HEK293T (cell line): ENCODE data around the gene ARAP1.

Experiments
- CTCF ChIA-PET: fragments of 350-600 bp; formaldehyde crosslinking; extraction: SDS; loops from one replicate; lab custom pipeline; 2021; ENCODE audit warnings: antibody characterized with exemption, inconsistent platforms; lab: Yijun Ruan, JAX
- POLR2A ChIA-PET: fragments of 350-600 bp; formaldehyde crosslinking; extraction: SDS; loops from one replicate; lab custom pipeline; 2020; ENCODE audit warnings: antibody characterized with exemption, inconsistent platforms; lab: Yijun Ruan, JAX
- DNase-seq: peaks from one replicate; pipeline ENCODE4 v3.0.0; 2012; ENCODE audit warnings: mixed read lengths; ENCODE audit errors: extremely low spot score
- ARNT ChIP-seq: fragments of 450-650 bp; IDR thresholded peaks from 2 replicates; pipeline ENCODE4 v1.6.1; 2017; ENCODE audit warnings: mild to moderate bottlenecking
- BHLHE40 ChIP-seq: fragments of 450-650 bp; IDR thresholded peaks from 2 replicates; pipeline ENCODE4 v1.6.1; 2016; ENCODE audit warnings: mild to moderate bottlenecking, moderate library complexity, borderline replicate concordance
- CTBP1 ChIP-seq: fragments of 450-650 bp; IDR thresholded peaks from 2 replicates; pipeline ENCODE4 v1.6.1; 2016; ENCODE audit warnings: borderline replicate concordance
- ELF4 ChIP-seq: fragments of 450-650 bp; IDR thresholded peaks from 2 replicates; pipeline ENCODE4 v1.6.1; 2017; ENCODE audit warnings: antibody characterized with exemption
- FOXA1 ChIP-seq: fragments of 450-650 bp; IDR thresholded peaks from 2 replicates; pipeline ENCODE4 v1.6.1; 2016; ENCODE audit warnings: mild to moderate bottlenecking
- FOXK2 ChIP-seq: fragments of 450-650 bp; IDR thresholded peaks from 2 replicates; pipeline ENCODE4 v1.6.1; 2016; ENCODE audit warnings: mild to moderate bottlenecking
- FOXM1 ChIP-seq: fragments of 450-650 bp; IDR thresholded peaks from 2 replicates; pipeline ENCODE4 v1.6.1; 2017; ENCODE audit warnings: mild to moderate bottlenecking, borderline replicate concordance
- L3MBTL2 ChIP-seq: fragments of 450-650 bp; conservative IDR thresholded peaks from 2 replicates; pipeline ENCODE4 v1.6.1; 2016; ENCODE audit warnings: mild to moderate bottlenecking
- LEF1 ChIP-seq: fragments of 450-650 bp; IDR thresholded peaks from 2 replicates; pipeline ENCODE4 v1.6.1; 2017; ENCODE audit warnings: mild to moderate bottlenecking, borderline replicate concordance
- NFRKB ChIP-seq: fragments of 450-650 bp; IDR thresholded peaks from 2 replicates; pipeline ENCODE4 v1.6.1; 2016; ENCODE audit warnings: mild to moderate bottlenecking, moderate library complexity
- SP1 ChIP-seq: fragments of 450-650 bp; IDR thresholded peaks from 2 replicates; pipeline ENCODE4 v1.6.1; 2017
- SUZ12 ChIP-seq: fragments of 450-650 bp; IDR thresholded peaks from 2 replicates; pipeline ENCODE4 v1.6.1; 2016; ENCODE audit warnings: mild to moderate bottlenecking
- TARDBP ChIP-seq: fragments of 450-650 bp; IDR thresholded peaks from 2 replicates; pipeline ENCODE4 v1.6.1; 2016
- ZNF384 ChIP-seq: fragments of 450-650 bp; IDR thresholded peaks from 2 replicates; pipeline ENCODE4 v1.6.1; 2016
- TF ChIP-seq, protein P1 (sequence below): fragments of 450-650 bp; IDR thresholded peaks from 2 replicates; pipeline ENCODE4 v1.6.1; 2016

Gene ARAP1

DNA sequence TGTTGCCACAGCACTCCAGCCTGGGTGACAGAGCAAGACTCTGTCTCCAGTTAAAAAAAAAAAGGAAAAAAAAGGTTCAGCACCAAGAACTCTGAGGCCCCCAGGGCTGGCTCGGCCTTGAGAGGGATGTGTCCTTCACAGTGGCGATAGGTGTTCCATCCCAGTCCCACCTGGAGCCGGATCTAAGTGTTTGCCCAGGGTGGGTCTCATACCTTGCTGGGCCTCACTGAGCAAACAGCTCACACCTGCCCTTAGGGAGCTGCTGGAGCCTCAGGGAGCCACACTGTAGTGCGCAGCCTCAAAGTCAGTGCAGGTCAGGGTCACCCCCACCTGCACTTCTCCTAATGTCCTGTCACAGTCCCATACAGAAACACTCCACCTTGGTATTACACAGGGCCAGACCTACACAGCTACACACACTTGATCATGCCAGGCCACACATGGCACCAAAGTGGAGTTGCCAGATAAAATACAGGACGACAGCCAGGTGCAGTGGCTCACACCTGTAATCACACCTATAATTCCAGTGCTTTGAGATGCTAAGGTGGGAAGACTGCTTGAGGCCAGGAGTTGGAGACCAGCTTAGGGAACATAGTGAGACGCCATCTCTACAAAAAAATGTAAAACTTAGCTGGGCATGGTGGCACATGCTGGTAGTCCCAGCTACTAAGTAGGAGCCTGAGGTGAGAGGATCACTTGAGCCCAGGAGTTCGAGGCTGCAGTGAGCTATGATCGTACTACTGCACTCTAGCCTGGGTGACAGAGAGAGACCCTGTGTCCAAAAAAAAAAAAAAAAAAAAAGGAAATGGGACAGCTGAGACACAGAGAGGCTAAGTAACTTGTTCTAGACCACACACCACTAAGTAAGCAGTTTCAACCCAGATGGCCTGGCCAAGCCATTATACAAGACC, 34.4 kb upstream of the ARAP1 start:
- TF ChIP-seq SP1: no peak
- TF ChIP-seq ZNF384: no peak
- ChIA-PET POLR2A (interaction anchor here (1.0 kb wide), 1 partner anchor 27 kb away, joined by 4 read pairs; no protein-coding TSS in a partner anchor), CTCF (interaction anchor here (0.6 to 1.4 kb wide), 3 partner anchors 10 to 61 kb away, joined by 3 to 5 read pairs (median 4); no protein-coding TSS in a partner anchor)
- DNase-seq: no peak

DNA sequence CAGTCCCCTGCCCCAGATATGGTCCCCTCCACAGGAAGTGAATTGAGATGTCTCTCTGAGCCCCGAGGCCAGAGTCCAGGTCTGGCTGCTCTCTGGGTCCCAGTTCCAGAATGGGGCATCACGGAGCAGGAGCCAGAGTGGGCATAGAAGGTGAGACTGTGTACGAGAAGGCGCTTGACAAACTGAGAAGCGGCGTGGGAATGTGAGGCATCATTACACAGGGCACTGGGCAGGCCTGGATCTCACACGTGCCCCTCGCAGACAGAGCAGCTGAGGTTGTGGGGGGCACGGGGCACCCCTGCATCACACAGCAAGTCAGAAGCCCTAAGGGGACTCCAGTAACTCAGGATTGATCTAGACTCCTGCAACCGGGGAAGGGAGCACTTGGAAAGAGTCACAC, 32.5 kb upstream of the ARAP1 start:
- TF ChIP-seq SP1 (no peak), ZNF384 (no peak), FOXK2 (no peak), NFRKB (no peak), ELF4 (no peak), L3MBTL2 (no peak), CTBP1 (no peak), LEF1 (no peak), BHLHE40 (no peak)
- TF ChIP-seq, protein P1, sequence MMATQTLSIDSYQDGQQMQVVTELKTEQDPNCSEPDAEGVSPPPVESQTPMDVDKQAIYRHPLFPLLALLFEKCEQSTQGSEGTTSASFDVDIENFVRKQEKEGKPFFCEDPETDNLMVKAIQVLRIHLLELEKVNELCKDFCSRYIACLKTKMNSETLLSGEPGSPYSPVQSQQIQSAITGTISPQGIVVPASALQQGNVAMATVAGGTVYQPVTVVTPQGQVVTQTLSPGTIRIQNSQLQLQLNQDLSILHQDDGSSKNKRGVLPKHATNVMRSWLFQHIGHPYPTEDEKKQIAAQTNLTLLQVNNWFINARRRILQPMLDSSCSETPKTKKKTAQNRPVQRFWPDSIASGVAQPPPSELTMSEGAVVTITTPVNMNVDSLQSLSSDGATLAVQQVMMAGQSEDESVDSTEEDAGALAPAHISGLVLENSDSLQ: no peak
- ChIA-PET POLR2A (no interaction called here), CTCF (interaction anchor here (1.0 kb wide), 1 partner anchor 9 kb away, joined by 3 read pairs; the partner anchor contains the start of gene STARD10)
- no peak for DNase-seq

DNA sequence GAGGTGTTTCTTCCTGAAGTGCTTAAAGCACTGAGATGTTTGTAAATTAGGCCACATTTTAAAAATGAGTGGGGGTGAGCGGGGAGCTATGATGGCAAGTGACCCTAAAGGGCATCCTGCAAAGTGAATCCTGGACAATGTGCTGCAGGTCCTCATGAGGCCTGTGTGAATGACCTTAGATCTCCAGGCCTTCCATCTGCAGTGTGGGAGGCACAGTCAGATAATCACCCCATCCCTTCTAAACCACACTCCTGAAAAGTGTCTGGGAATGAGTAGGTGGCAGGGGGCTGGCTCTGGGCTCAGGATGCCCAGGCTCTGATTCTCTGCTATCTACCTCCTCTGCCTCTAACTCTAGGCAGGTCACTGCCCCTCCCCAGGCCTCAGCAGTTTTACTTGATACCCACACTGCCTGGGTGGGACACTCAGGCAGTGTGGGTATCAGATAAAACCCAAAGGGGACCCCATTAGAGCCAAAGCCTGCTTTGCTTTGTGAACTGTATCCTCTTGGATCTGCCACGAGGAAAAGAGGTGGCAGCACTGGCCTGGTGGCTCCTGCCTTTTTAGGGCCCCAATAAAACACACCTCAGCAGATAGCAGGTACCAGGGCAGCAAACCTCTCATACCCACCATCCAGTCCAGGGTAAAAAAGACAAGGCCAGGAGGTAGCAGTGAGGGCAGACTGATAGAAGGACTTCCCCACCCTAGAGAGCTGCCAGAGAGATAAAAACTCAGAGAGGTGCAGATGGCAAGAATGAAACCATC, 31.1 kb upstream of the ARAP1 start:
- CTCF ChIA-PET: interaction anchor here (1.0 kb wide), 1 partner anchor 11 kb away, joined by 3 read pairs; the partner anchor contains the start of gene STARD10

DNA sequence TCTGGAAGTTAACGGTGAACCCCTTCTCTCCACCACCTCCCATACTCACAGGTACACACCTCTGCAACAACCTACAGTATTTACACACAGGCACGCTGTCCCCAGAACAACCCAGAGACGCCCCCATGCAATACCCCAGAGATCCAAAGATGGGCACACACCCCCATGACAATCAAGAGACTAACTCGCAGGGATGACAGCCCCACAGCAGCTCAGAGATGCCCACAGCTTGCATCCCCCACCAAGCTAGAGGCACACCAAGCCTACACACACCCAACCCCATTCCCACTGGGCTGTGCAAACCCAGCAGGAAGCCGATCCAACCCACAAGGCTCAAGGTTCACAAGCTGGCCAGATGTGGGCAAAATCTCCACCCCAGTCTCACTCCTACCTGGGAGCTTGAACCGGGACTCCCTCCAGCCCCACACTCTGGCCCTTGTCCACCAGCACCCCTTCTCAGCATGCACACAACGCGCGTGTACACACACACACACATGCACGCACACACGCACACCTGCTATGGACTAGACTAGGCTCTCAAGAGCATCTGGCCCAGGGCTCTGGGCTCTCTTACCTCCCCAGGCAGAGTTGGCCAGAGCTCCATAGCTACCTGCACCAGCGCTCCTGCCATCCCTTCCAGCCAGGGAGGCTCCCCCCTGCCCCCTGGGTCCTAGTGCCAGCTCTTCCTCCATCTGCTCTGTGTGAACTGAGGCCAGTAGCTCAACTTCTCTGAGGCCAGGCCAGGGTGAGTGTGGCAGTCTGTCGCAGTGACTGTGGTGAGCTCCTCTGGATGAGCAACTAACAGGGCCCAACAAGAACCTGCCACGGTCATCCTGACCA, 30.1 kb upstream of the ARAP1 start:
- ChIA-PET POLR2A (interaction anchor here (0.9 to 1.4 kb wide), 4 partner anchors 10 to 32 kb away, joined by 3 to 9 read pairs (median 4); partner anchors contain the start of genes ATG16L2 and STARD10), CTCF (interaction anchor here (0.8 kb wide), 1 partner anchor 12 kb away, joined by 8 read pairs; the partner anchor contains the start of gene STARD10)
- TF ChIP-seq FOXA1: no peak
- TF ChIP-seq ELF4: no peak
- no peak for TF ChIP-seq FOXM1
- TF ChIP-seq L3MBTL2: no peak
- no peak for TF ChIP-seq ARNT
- TF ChIP-seq SUZ12: no peak
- TF ChIP-seq TARDBP: no peak
- DNase-seq: no peak

More for the DNA sequence above, 31.1 kb upstream of the ARAP1 start:
- no peak for TF ChIP-seq FOXA1
- no peak for TF ChIP-seq ELF4
- TF ChIP-seq SUZ12: no peak
- no peak for TF ChIP-seq CTBP1
- TF ChIP-seq SP1: no peak
- TF ChIP-seq, protein P1: no peak
- TF ChIP-seq FOXK2: no peak
- POLR2A ChIA-PET: interaction anchor here (1.1 to 1.4 kb wide), 3 partner anchors 9 to 31 kb away, joined by 3 to 9 read pairs (median 4); partner anchors contain the start of genes ATG16L2 and STARD10
- DNase-seq: no peak

DNA sequence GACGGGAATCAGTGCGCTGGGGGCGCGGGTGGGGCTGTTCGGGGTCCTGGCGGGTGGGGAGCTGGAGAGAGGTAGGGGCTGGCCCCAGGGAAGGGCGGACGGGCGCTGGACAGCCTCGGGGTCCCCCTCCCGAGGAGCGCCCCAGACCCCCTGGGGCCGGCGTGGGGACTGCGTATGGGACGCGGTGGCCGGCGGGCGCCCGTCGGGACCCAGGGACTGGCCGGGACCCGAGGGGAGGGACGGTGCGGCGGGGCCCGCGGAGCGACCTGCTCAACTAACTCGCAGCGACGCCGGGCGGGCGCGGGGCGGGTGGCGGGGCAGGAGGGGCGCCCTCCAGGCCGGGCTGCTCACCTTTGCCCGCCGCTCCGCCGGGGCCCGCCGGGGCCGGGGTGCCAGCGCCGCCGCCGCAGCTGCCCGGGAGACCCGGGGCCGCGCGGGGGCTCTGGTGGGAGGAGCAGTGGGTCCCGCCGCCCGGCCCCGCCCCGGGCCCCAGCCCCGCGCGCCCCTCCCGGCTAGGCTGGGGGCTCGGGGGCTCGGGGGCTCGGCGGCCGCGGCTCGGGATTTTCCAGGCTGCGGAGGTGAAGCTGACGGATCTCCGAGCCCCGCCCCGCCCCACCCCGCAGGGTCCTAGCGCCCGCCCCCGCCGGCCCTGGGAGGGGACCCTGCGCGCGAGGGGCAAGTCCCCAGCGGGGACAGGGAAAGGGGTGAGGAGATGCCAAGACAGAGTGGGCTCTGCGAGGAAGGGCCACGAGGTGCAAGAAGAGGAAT, 29.3 kb upstream of the ARAP1 start:
- POLR2A ChIA-PET: interaction anchor here (0.9 to 1.4 kb wide), 3 partner anchors 10 to 32 kb away, joined by 3 to 9 read pairs (median 4); partner anchors contain the start of gene STARD10
- peak; percentile 81 for DNase-seq
- CTCF ChIA-PET: no interaction called here
- no peak for TF ChIP-seq L3MBTL2
- no peak for TF ChIP-seq SUZ12
- TF ChIP-seq ARNT: no peak
- no peak for TF ChIP-seq ELF4
- TF ChIP-seq NFRKB: no peak
- TF ChIP-seq, protein P1: no peak
- TF ChIP-seq LEF1: no peak
